GM18498 (cell line): ENCODE results near the gene SNX15.

ENCODE experiments used
- ATAC-seq: cut with Tn5 transposase; IDR thresholded peaks from one replicate; pipeline ENCODE4 v1.9.1; 2021; ENCODE audit warnings: mild to moderate bottlenecking, moderate library complexity; ENCODE audit not compliant: unreplicated experiment

Gene SNX15

GRCh38 chr11:65083834-65084597 lies 56.8 kb downstream of the SNX15 start, which contains the start of the genes CDCA5 and ZFPL1:
CDCA5 (minus strand) TSS chr11:65084040; CDS start chr11:65083978, 62 bp downstream.
ZFPL1 (plus strand) TSS chr11:65084222; CDS start chr11:65084699, 477 bp downstream.
- peak; percentile 85 for ATAC-seq

GRCh38 chr11:65084598-65085375 lies 57.5 kb downstream of the SNX15 start:
- ATAC-seq: no peak

- no peak for ATAC-seq
Measured at GRCh38 chr11:65085446-65085845, 58.2 kb downstream of the SNX15 start.

- ATAC-seq: no peak
Measured at GRCh38 chr11:65086809-65087208, 59.6 kb downstream of the SNX15 start.

GRCh38 chr11:65087216-65087615 lies 60.0 kb downstream of the SNX15 start:
- ATAC-seq: no peak

- ATAC-seq: no peak
Measured at GRCh38 chr11:65087827-65088226, 60.6 kb downstream of the SNX15 start.

- no peak for ATAC-seq
Measured at GRCh38 chr11:65089621-65090020, 62.4 kb downstream of the SNX15 start.
